Measurements from ENCODE around the gene DAP3. TPM values are rescaled to one million over a fixed set of nuclear protein-coding genes. Genes with fewer than 3 reads are reported as not detected.
"Not testable (repeated sequence)": the region's sequence is repeated elsewhere in the genome, so short reads cannot be mapped to it uniquely, and the experiment has no call there.

Gene DAP3
- total RNA-seq, 2 experiments from 2014 or later: 159 to 162 TPM

GRCh38 chr1:155701675-155702074 lies 12.8 kb downstream of the DAP3 start:
- H3K4me1 Mint-ChIP-seq: peaks cover 39% of the 10 kb centered on the region
- H3K27ac Mint-ChIP-seq; ATAC-seq; DNase-seq; H3K27me3 Mint-ChIP-seq; intact Hi-C loops (cut with DNase I, micrococcal nuclease); H3K4me3 Mint-ChIP-seq; POLR2A ChIA-PET; H3K9me3 Mint-ChIP-seq (ENCODE audit: low read depth); CTCF ChIA-PET: not testable (repeated sequence)
- H3K36me3 Mint-ChIP-seq (ENCODE audit: low read depth): peaks cover 23% of the 10 kb centered on the region

- Mint-ChIP-seq H3K36me3 (ENCODE audit: low read depth) (peaks cover 21% of the 10 kb centered on the region), H3K9me3 (ENCODE audit: low read depth) (no peaks in the 10 kb centered on the region), H3K4me3 (no peak overlapping the region), H3K27me3 (no peaks in the 10 kb centered on the region), H3K27ac (no peak overlapping the region), H3K4me1 (peaks cover 41% of the 10 kb centered on the region)
- intact Hi-C loops (cut with DNase I, micrococcal nuclease): no loop called here
- no peak for DNase-seq
- ATAC-seq: no peak
- POLR2A ChIA-PET: interaction anchor here (0.6 kb wide), 1 partner anchor 13 kb away, joined by 3 read pairs; no protein-coding TSS in a partner anchor
- CTCF ChIA-PET: no interaction called here
Measured at GRCh38 chr1:155703216-155703615, 14.3 kb downstream of the DAP3 start.

GRCh38 chr1:155704414-155704813 lies 15.5 kb downstream of the DAP3 start:
- CTCF ChIA-PET; H3K27ac Mint-ChIP-seq; intact Hi-C loops (cut with DNase I, micrococcal nuclease); POLR2A ChIA-PET; H3K27me3 Mint-ChIP-seq; H3K4me3 Mint-ChIP-seq; H3K9me3 Mint-ChIP-seq (ENCODE audit: low read depth); DNase-seq: not testable (repeated sequence)
- Mint-ChIP-seq H3K4me1 (peaks cover 32% of the 10 kb centered on the region), H3K36me3 (ENCODE audit: low read depth) (peaks cover 20% of the 10 kb centered on the region)
- peak; percentile 68 for ATAC-seq

GRCh38 chr1:155706139-155706538 lies 17.2 kb downstream of the DAP3 start:
- ATAC-seq (no peak), DNase-seq (no peak)
- Mint-ChIP-seq H3K36me3 (ENCODE audit: low read depth) (peaks cover 23% of the 10 kb centered on the region), H3K27ac (no peak overlapping the region), H3K9me3 (ENCODE audit: low read depth) (no peaks in the 10 kb centered on the region), H3K4me1 (peaks cover 29% of the 10 kb centered on the region), H3K4me3 (no peak overlapping the region), H3K27me3 (no peaks in the 10 kb centered on the region)
- CTCF ChIA-PET: interaction anchor here (1.2 kb wide), 1 partner anchor 10 kb away, joined by 5 read pairs; no protein-coding TSS in a partner anchor
- POLR2A ChIA-PET: no interaction called here
- intact Hi-C loops (cut with DNase I, micrococcal nuclease): no loop called here

GRCh38 chr1:155709391-155709790 lies 20.5 kb downstream of the DAP3 start:
- peaks cover 39% of the 10 kb centered on the region for H3K36me3 Mint-ChIP-seq (ENCODE audit: low read depth)
- ChIA-PET CTCF (interaction anchor here (0.7 kb wide), 1 partner anchor 55 kb away, joined by 3 read pairs; no protein-coding TSS in a partner anchor), POLR2A (no interaction called here)
- ATAC-seq (no peak), DNase-seq (no peak)
- no peaks in the 10 kb centered on the region for H3K27me3 Mint-ChIP-seq
- no peaks in the 10 kb centered on the region for H3K9me3 Mint-ChIP-seq (ENCODE audit: low read depth)
- no peak overlapping the region for H3K4me3 Mint-ChIP-seq
- H3K27ac Mint-ChIP-seq: no peak overlapping the region
- H3K4me1 Mint-ChIP-seq: peaks cover 17% of the 10 kb centered on the region
- intact Hi-C loops (cut with DNase I, micrococcal nuclease): no loop called here

- intact Hi-C loops (cut with DNase I, micrococcal nuclease); DNase-seq; H3K4me3 Mint-ChIP-seq; ATAC-seq; H3K9me3 Mint-ChIP-seq (ENCODE audit: low read depth); H3K27ac Mint-ChIP-seq; POLR2A ChIA-PET; CTCF ChIA-PET; H3K27me3 Mint-ChIP-seq: not testable (repeated sequence)
- H3K36me3 Mint-ChIP-seq (ENCODE audit: low read depth): peaks cover 41% of the 10 kb centered on the region
- peaks cover 12% of the 10 kb centered on the region for H3K4me1 Mint-ChIP-seq
Measured at GRCh38 chr1:155711457-155711856, 22.6 kb downstream of the DAP3 start.

GRCh38 chr1:155712636-155713035 lies 23.7 kb downstream of the DAP3 start:
- POLR2A ChIA-PET; ATAC-seq; H3K9me3 Mint-ChIP-seq (ENCODE audit: low read depth); intact Hi-C loops (cut with DNase I, micrococcal nuclease); H3K4me3 Mint-ChIP-seq; H3K27me3 Mint-ChIP-seq: not testable (repeated sequence)
- peaks cover 48% of the 10 kb centered on the region for H3K36me3 Mint-ChIP-seq (ENCODE audit: low read depth)
- CTCF ChIA-PET: interaction anchor here (0.6 kb wide), 1 partner anchor 105 kb away, joined by 3 read pairs; no protein-coding TSS in a partner anchor
- peak; percentile 14 for DNase-seq
- H3K27ac Mint-ChIP-seq: peak overlapping the region; percentile 25
- peaks cover 12% of the 10 kb centered on the region for H3K4me1 Mint-ChIP-seq

GRCh38 chr1:155713075-155713474 lies 24.2 kb downstream of the DAP3 start:
- H3K27me3 Mint-ChIP-seq: no peaks in the 10 kb centered on the region
- H3K27ac Mint-ChIP-seq: peak overlapping the region; percentile 25
- H3K4me1 Mint-ChIP-seq: peaks cover 8% of the 10 kb centered on the region
- no peak for ATAC-seq
- no peak overlapping the region for H3K4me3 Mint-ChIP-seq
- intact Hi-C loops (cut with DNase I, micrococcal nuclease): no loop called here
- no peaks in the 10 kb centered on the region for H3K9me3 Mint-ChIP-seq (ENCODE audit: low read depth)
- POLR2A ChIA-PET: no interaction called here
- DNase-seq: no peak
- H3K36me3 Mint-ChIP-seq (ENCODE audit: low read depth): peaks cover 46% of the 10 kb centered on the region
- CTCF ChIA-PET: interaction anchor here (0.6 kb wide), 1 partner anchor 105 kb away, joined by 3 read pairs; no protein-coding TSS in a partner anchor

- intact Hi-C loops (cut with DNase I, micrococcal nuclease); ATAC-seq; DNase-seq; H3K9me3 Mint-ChIP-seq (ENCODE audit: low read depth); H3K27me3 Mint-ChIP-seq; H3K27ac Mint-ChIP-seq; H3K4me3 Mint-ChIP-seq; H3K4me1 Mint-ChIP-seq: not testable (repeated sequence)
- CTCF ChIA-PET: interaction anchor here (0.6 to 1.8 kb wide), 3 partner anchors 9 to 275 kb away, joined by 3 to 5 read pairs (median 4); no protein-coding TSS in a partner anchor
- POLR2A ChIA-PET: interaction anchor here (0.6 kb wide), 1 partner anchor 28 kb away, joined by 4 read pairs; no protein-coding TSS in a partner anchor
- H3K36me3 Mint-ChIP-seq (ENCODE audit: low read depth): peaks cover 41% of the 10 kb centered on the region
Measured at GRCh38 chr1:155715056-155715455, 26.2 kb downstream of the DAP3 start.

GRCh38 chr1:155715777-155716176 lies 26.9 kb downstream of the DAP3 start:
- peaks cover 7% of the 10 kb centered on the region for H3K4me1 Mint-ChIP-seq
- no peak overlapping the region for H3K4me3 Mint-ChIP-seq
- no peak overlapping the region for H3K27ac Mint-ChIP-seq
- intact Hi-C loops (cut with DNase I, micrococcal nuclease): no loop called here
- no peaks in the 10 kb centered on the region for H3K9me3 Mint-ChIP-seq (ENCODE audit: low read depth)
- POLR2A ChIA-PET: no interaction called here
- CTCF ChIA-PET: interaction anchor here (0.6 to 1.8 kb wide), 2 partner anchors 10 to 13 kb away, joined by 4 to 5 read pairs; no protein-coding TSS in a partner anchor
- DNase-seq (no peak), ATAC-seq (no peak)
- no peaks in the 10 kb centered on the region for H3K27me3 Mint-ChIP-seq
- H3K36me3 Mint-ChIP-seq (ENCODE audit: low read depth): peaks cover 42% of the 10 kb centered on the region

- Mint-ChIP-seq H3K4me1 (peaks cover 7% of the 10 kb centered on the region), H3K4me3 (no peak overlapping the region), H3K27ac (no peak overlapping the region), H3K36me3 (ENCODE audit: low read depth) (peaks cover 44% of the 10 kb centered on the region), H3K9me3 (ENCODE audit: low read depth) (no peaks in the 10 kb centered on the region), H3K27me3 (no peaks in the 10 kb centered on the region)
- ATAC-seq (peak; percentile 23), DNase-seq (no peak)
- CTCF ChIA-PET: interaction anchor here (0.6 to 0.8 kb wide), 2 partner anchors 18 to 112 kb away, joined by 3 read pairs; no protein-coding TSS in a partner anchor
- intact Hi-C loops (cut with DNase I, micrococcal nuclease): no loop called here
- POLR2A ChIA-PET: no interaction called here
Measured at GRCh38 chr1:155717041-155717440, 28.1 kb downstream of the DAP3 start.

GRCh38 chr1:155718524-155719115 lies 29.7 kb downstream of the DAP3 start:
- peaks cover 38% of the 10 kb centered on the region for H3K36me3 Mint-ChIP-seq (ENCODE audit: low read depth)
- H3K4me1 Mint-ChIP-seq; H3K27me3 Mint-ChIP-seq; H3K4me3 Mint-ChIP-seq; intact Hi-C loops (cut with DNase I, micrococcal nuclease); POLR2A ChIA-PET; H3K9me3 Mint-ChIP-seq (ENCODE audit: low read depth); DNase-seq; H3K27ac Mint-ChIP-seq; ATAC-seq: not testable (repeated sequence)
- CTCF ChIA-PET: interaction anchor here (0.6 kb wide), 1 partner anchor 336 kb away, joined by 3 read pairs; the partner anchor contains the start of gene LAMTOR2
